OCI-LY3 (cell line): ENCODE data around the gene GLRA1.

ENCODE experiments used
- CTCF ChIP-seq: fragments of 200-600, 300-600 bp; sonication (generic); IDR thresholded peaks from 2 replicates; pipeline ENCODE4 v1.5.1; 2014; ENCODE audit warnings: antibody characterized with exemption, low read length, low read depth
- EZH2phosphoT487 ChIP-seq: fragments of 200-600 bp; shearing (Covaris generic); IDR thresholded peaks from 2 replicates; pipeline ENCODE4 v1.6.1; 2018; ENCODE audit warnings: antibody characterized with exemption, mixed run types, low read depth

GRCh38 chr5:151855701-151856100, 69.0 kb downstream of the GLRA1 start:
- no peak for TF ChIP-seq CTCF
- no peak for TF ChIP-seq EZH2phosphoT487
